ENCODE results near the gene MBD3. TPM values are rescaled to one million over a fixed set of nuclear protein-coding genes. Genes with fewer than 3 reads are reported as not detected.

The MBD3 gene
- total RNA-seq, 4 donors from 2014 or later, result 53.2 to 87.9 (median 69.0) TPM

DNA sequence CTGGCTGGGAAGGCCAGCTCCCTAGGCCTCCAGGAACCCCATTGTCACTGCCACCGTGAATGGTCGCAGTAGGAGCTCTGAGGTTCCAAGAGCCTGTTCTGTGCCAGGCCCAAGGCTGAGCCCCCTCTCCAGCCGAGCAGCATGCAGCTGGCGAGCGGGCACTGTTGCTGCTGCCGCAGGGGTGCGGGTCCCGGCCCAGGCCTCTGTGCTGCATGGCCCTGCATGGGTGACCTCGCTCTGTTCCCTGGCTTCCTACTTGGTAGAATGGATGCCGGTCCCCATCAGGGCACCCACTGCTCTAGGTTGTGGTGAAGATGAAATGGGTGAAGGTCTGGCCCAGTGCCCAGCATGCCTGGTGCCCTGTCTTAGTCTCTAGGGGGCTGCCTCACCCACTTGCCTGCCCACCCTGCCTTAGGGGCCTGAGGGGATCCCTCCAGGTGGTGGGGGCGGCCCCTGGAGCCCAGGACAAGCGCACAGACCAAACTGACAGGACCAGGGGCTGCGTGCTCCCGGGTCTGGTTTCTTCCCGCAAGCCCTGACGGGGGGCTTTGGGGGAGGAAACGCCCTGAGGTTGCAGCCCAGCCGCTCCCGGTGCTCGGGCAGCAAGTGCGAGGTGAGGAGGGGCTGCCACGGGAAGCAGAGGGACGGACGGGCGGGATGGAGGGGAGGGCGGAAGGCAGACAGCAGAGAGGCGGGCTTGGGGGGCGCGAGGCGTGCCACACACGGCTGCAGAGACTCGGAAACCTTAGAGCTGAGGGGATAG, 21.3 kb upstream of the MBD3 start:
- WGBS, result 91% methylated on average over 21 of the region's 32 CpGs
- TF ChIP-seq EP300 (IDR thresholded peaks at IDR 0.05) (no peak), POLR2A (IDR thresholded peaks at IDR 0.05) (no peak)
- TF ChIP-seq, protein P1, sequence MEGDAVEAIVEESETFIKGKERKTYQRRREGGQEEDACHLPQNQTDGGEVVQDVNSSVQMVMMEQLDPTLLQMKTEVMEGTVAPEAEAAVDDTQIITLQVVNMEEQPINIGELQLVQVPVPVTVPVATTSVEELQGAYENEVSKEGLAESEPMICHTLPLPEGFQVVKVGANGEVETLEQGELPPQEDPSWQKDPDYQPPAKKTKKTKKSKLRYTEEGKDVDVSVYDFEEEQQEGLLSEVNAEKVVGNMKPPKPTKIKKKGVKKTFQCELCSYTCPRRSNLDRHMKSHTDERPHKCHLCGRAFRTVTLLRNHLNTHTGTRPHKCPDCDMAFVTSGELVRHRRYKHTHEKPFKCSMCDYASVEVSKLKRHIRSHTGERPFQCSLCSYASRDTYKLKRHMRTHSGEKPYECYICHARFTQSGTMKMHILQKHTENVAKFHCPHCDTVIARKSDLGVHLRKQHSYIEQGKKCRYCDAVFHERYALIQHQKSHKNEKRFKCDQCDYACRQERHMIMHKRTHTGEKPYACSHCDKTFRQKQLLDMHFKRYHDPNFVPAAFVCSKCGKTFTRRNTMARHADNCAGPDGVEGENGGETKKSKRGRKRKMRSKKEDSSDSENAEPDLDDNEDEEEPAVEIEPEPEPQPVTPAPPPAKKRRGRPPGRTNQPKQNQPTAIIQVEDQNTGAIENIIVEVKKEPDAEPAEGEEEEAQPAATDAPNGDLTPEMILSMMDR (IDR thresholded peaks at IDR 0.05), result no peak
- Histone ChIP-seq H3K9me3 (no peaks in the 10 kb centered on the region), H3K36me3 (peaks cover 83% of the 10 kb centered on the region), H3K4me1 (no peaks in the 10 kb centered on the region), H3K27me3 (no peaks in the 10 kb centered on the region), H3K4me3 (no peak overlapping the region), H3K27ac (no peak overlapping the region)
- no peak for DNase-seq (ENCODE audit: low spot score in 2 of 2)

DNA sequence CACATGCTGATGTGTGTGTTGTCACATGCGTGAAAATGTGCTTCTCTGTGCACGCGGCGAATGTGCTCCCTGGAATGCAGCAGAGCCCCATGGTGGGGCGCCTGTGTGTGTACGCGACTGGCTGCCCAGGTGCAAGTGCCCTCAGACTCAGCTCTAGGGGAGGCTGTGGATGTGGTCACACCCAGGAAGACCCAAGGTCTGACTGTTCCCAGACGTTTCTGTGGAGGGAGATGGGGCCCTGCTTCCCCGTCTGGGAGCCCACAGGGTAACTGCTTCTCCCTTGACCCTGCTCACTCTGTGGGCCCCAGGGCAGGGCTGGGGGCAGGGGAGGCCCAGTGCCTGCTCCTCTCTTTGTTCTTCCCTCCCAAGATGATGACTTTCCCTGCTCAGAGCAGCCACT, 20.5 kb upstream of the MBD3 start:
- H3K36me3 ChIP-seq, result peaks cover 74% of the 10 kb centered on the region
- no peak overlapping the region for H3K4me3 ChIP-seq
- peaks cover 5% of the 10 kb centered on the region for H3K4me1 ChIP-seq
- H3K27me3 ChIP-seq, result no peaks in the 10 kb centered on the region
- TF ChIP-seq POLR2A (IDR thresholded peaks at IDR 0.05) (no peak), POLR2AphosphoS5 (IDR thresholded peaks at IDR 0.05) (no peak), EP300 (IDR thresholded peaks at IDR 0.05) (no peak)
- TF ChIP-seq, protein P1 (IDR thresholded peaks at IDR 0.05), result no peak
- 93% methylated on average over 3 of the region's 9 CpGs for WGBS
- DNase-seq (ENCODE audit: low spot score in 2 of 2), result no peak
- H3K27ac ChIP-seq, result no peak overlapping the region
- H3K9me3 ChIP-seq, result no peaks in the 10 kb centered on the region

DNA sequence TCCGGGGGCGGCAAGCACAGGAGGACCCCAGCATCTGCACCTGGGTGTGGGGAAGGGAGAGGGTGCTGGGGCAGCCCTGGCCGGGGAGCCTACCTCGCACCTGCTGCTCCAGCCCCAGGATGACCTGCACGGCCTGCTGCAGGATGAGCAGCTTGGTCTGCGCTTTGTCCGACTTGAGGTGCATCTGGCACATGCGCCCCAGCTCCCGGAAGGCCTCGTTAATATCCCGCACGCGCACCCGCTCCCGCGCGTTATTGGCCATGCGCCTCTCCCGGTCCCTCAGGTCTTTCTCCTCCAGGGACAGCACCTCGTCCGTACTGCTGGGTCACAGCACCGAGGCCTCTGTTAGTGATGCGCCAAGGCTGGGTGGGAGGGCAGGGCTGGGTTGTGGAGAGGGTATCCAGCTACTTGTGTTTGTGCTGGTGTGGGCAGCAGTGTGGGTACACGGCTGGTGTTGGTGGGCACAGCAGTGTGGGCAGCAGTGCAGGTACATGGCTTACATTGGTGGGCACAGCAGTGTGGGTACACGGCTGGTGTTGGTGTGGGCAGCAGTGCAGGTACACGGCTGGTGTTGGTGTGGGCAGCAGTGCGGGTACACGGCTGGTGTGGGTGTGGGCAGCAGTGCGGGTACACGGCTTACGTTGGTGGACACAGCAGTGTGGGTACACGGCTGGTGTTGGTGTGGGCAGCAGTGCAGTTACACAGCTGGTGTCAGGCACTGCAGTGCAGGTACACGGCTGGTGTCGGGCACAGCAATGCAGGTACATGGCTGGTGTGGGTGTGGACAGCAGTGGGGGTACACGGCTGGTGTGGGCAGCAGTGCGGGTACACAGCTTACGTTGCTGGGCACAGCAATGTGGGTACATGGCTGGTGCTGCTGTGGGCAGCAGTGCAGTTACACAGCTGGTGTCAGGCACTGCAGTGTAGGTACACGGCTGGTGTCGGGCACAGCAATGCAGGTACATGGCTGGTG, 19.7 kb upstream of the MBD3 start:
- Histone ChIP-seq H3K4me3 (no peak overlapping the region), H3K27me3 (no peaks in the 10 kb centered on the region), H3K9me3 (no peaks in the 10 kb centered on the region), H3K4me1 (peaks cover 5% of the 10 kb centered on the region), H3K36me3 (peaks cover 70% of the 10 kb centered on the region), H3K27ac (no peak overlapping the region)
- TF ChIP-seq POLR2AphosphoS5 (IDR thresholded peaks at IDR 0.05), result no peak
- no peak for TF ChIP-seq EP300 (IDR thresholded peaks at IDR 0.05)
- no peak for TF ChIP-seq POLR2A (IDR thresholded peaks at IDR 0.05)
- TF ChIP-seq, protein P1 (IDR thresholded peaks at IDR 0.05), result no peak
- WGBS, result 90% methylated on average over 32 of the region's 39 CpGs
- DNase-seq (ENCODE audit: low spot score in 2 of 2), result no peak

DNA sequence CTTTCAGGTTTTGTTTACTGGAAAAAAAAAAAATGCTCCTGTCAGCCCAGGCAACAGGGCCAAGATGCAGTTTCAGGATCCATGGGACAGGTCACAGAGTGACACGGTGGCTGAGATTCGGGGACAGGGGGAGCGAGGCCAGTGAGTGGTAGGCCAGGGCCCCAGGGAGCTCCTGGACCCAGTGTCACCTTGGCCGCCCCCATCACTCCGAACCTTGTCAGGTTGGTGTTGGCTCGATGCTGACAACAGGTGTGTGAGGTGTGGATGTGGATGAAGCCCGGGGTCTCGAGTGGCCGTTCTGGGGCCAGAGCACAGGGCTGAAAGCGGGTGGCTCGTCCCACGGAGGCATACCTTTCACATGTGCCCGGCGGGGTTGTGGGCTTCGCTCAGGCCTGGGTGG, 18.7 kb upstream of the MBD3 start:
- Histone ChIP-seq H3K27me3 (no peaks in the 10 kb centered on the region), H3K36me3 (peaks cover 67% of the 10 kb centered on the region), H3K4me3 (no peak overlapping the region), H3K27ac (no peak overlapping the region), H3K9me3 (no peaks in the 10 kb centered on the region), H3K4me1 (peaks cover 6% of the 10 kb centered on the region)
- DNase-seq (ENCODE audit: low spot score in 2 of 2), result no peak
- 91% methylated on average over 15 of the region's 15 CpGs for WGBS
- TF ChIP-seq EP300 (IDR thresholded peaks at IDR 0.05) (no peak), POLR2A (IDR thresholded peaks at IDR 0.05) (no peak), POLR2AphosphoS5 (IDR thresholded peaks at IDR 0.05) (no peak)
- TF ChIP-seq, protein P1 (IDR thresholded peaks at IDR 0.05), result no peak

DNA sequence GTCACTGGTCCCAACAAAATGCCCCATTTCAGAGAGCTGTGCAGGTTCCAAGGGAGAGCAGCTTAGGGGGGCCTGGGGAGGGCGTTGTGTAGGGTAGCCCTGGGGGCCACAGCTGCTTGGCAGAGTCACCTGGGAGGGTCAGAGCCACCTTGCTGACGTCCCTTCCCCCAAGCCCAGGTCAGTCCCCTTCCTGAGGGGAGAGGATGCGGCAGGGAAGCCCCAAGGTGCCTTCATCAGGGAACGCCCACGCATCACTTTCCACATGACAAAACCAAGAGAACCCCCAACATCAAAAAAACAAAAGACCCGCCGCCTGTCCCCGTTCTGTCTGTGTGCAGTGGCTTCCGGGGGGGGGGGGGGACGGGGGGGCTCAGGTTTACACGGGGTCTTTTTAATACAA, 17.9 kb upstream of the MBD3 start:
- H3K36me3 ChIP-seq, result peaks cover 60% of the 10 kb centered on the region
- no peak for DNase-seq (ENCODE audit: low spot score in 2 of 2)
- peaks cover 13% of the 10 kb centered on the region for H3K4me1 ChIP-seq

More for the DNA sequence above, 17.9 kb upstream of the MBD3 start:
- Histone ChIP-seq H3K27ac (no peak overlapping the region), H3K4me3 (no peak overlapping the region), H3K9me3 (no peaks in the 10 kb centered on the region), H3K27me3 (no peaks in the 10 kb centered on the region)
- no peak for TF ChIP-seq POLR2AphosphoS5 (IDR thresholded peaks at IDR 0.05)
- TF ChIP-seq EP300 (IDR thresholded peaks at IDR 0.05), result no peak
- no peak for TF ChIP-seq POLR2A (IDR thresholded peaks at IDR 0.05)
- TF ChIP-seq, protein P1 (IDR thresholded peaks at IDR 0.05), result no peak
- WGBS, result 78% methylated on average over 8 of the region's 11 CpGs
